HG03108 (cell line): ENCODE measurements around the gene P4HA3.

Experiments used
- ATAC-seq: cut with Tn5 transposase; IDR thresholded peaks from one replicate; pipeline ENCODE4 v1.9.1; 2021; ENCODE audit warnings: moderate library complexity; ENCODE audit not compliant: unreplicated experiment

Gene P4HA3

DNA sequence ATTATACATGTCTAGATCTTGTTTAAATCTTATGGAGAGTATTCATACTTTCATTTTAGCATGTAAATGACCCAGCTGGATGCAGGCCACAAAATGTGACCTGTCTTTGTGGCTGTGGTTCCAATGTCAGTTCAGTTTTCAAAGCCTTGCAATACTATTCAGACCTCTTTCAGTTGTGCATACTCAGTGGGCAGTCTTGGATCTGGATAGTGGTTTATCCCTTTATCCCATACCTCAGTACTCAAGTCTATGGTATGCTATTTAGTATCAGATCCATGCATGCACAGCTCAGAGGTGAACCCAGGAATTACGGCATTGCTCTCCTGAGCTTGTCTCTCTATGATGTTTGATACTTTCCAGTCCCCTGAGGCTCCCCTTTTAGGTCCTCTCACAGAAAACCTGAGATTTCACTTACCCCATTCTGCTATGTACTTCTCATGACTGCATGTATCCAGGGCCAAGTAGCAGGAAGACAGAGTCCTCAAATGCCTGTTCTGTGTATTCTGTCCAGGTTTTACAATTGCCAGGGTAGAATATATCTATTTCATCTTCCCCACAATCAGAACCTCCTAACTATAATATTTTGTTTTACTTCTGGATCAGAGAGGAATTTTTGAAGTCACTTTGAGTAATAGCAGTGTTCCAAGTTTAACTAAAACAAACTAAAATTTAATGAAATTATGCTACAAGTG lies 6.9 kb upstream of the P4HA3 start:
- no peak for ATAC-seq

DNA sequence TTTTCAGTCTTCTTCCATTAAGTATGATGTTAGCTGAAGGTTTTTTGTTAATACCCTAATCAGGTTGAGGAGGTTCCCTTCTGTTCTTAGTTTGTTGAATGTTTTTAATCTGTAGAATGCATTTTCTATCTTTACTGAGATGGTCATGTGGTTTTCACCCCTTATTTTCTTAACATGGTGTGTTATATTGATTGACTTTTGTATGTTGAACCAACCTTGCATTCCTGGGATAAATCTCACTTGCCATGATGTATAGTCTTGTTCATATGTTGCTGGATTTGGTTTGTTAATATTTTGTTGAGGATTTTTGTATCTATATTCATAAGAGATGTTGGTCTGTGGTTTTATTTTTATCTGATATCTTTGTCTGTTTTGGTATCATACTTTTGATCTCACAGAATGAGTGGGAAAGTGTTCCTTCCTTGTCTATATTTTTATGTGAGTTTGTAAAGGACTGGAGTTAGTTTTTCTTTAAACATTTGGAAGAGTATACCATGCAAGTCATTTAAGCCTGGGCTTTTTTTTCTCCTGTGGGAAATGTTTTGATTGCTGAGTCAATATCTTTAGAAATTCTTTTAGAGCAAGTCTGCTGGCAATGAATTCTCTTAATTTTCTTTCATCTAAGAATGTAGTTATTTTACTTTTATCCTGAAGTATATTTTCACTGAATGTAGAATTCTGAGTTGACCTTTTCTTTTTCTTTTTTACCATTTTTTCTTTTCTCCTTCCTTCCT lies 5.5 kb upstream of the P4HA3 start:
- no peak for ATAC-seq

GRCh38 chr11:74312326-74312725 lies 886 bp upstream of the P4HA3 start:
- no peak for ATAC-seq

DNA sequence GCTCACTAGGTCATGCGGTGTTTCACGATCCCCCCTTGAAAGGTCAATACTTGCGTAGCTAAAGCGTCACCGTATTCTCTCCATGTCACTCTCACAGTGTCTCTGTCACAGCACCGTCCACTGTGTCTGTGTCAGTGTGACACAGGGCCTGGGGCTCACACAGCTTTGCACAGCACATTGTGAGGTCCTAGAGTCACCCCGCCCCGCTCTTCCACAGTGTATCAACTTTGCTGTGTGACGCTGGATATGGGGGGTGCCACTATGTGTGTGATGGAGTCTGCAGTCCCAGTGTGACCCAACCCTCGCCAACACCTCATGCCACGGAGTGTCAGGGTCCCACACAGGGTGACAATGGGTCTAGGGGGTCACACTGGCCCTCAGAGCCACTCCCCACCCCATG lies 583 bp downstream of the P4HA3 start:
- ATAC-seq, result no peak

- no peak for ATAC-seq
Observed at GRCh38 chr11:74307434-74307833, 4.0 kb downstream of the P4HA3 start.

GRCh38 chr11:74306435-74307175 lies 4.8 kb downstream of the P4HA3 start:
- no peak for ATAC-seq

- no peak for ATAC-seq
Observed at GRCh38 chr11:74299015-74299414, 12.4 kb downstream of the P4HA3 start.

DNA sequence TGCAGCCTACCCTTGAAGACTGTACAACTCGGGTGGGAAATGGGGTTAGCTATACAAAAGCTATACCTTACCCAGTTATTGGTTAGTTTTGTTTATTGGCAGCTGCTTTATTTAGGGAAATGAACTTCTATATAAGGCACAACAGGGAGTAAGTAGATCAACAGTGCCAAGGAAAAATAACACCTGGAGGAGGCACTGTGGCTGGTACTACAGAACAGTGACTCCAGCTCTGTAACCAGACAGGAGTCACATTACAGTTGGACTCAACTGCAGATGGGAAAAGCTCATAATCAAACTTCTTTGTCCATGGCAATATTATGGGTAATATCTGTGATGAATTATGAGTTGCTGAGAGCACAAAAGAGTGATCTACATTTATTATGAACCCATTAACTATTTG lies 14.0 kb downstream of the P4HA3 start:
- ATAC-seq, result no peak

GRCh38 chr11:74288911-74289310 lies 22.5 kb downstream of the P4HA3 start:
- no peak for ATAC-seq

DNA sequence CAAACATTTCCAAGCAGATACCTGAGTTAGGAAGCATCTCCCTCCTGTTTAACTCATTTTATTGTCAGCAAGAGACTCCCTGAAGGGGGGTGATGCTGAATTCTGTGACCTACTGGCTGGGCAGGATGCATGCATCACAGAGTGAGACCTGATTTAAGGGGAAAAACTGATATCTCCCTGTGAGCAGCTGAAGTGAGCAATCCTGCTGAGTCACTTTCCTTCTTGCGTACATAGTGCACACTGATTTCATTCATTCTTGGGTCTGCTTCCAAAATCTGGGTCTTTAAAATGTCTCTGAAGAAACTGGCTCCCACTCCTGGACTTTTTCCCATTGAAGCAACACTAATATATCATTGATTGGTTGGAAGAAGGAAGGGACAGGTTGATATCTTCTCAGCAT lies 23.3 kb downstream of the P4HA3 start:
- no peak for ATAC-seq

DNA sequence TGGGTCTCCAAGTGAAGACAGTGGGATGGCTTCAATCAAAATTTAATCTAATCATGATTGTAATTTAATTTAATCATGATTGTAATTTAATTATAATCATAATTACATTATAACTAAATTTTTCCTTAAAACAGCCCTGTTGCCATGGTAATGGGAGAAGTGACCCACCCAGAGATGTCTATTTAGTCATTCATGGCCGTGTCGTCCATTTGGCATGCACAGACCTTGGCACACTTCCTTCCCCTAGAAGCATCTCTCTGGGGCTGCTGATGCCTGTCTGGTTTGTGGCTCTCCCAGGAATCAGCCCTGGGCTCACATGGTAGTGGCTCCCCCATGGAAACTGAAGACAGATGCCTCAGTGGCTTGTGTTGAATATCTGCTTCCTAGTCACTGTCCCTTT lies 27.0 kb downstream of the P4HA3 start:
- ATAC-seq, result no peak

DNA sequence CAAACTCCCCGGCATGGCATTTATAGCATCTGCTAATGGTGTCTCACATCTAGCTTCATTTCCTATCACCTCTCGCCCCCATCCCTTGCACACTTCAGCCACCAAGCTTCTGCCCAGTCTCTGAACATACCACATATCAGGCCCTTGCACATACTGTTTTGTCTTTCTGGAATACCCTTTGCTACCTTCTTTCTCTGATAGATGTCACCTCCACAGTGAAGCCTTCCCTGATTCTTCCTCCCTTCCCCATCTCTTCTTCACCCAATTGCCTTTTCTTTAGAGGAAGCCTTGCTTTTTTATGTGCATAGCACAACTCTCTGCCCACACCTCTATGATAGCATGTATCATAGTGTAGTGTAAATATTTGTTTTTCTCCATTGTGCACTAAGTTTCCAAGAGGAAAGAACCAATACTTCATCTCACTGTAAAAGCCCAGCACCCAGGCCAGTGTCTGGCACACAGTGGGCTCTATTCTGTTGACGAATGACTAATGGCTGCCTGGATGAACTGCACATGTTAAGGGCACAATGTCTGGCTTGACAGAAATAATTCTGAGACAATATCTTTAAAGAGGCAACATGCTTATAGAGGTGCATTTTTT lies 27.8 kb downstream of the P4HA3 start:
- no peak for ATAC-seq

- no peak for ATAC-seq
Observed at GRCh38 chr11:74282914-74283371, 28.5 kb downstream of the P4HA3 start.

GRCh38 chr11:74282421-74282820 lies 29.0 kb downstream of the P4HA3 start:
- ATAC-seq, result no peak

GRCh38 chr11:74280494-74280893 lies 30.9 kb downstream of the P4HA3 start:
- ATAC-seq, result no peak

- no peak for ATAC-seq
Observed at GRCh38 chr11:74279256-74279655, 32.2 kb downstream of the P4HA3 start.

GRCh38 chr11:74278721-74279161 lies 32.7 kb downstream of the P4HA3 start:
- ATAC-seq, result no peak

GRCh38 chr11:74278103-74278502 lies 33.3 kb downstream of the P4HA3 start:
- ATAC-seq, result no peak

DNA sequence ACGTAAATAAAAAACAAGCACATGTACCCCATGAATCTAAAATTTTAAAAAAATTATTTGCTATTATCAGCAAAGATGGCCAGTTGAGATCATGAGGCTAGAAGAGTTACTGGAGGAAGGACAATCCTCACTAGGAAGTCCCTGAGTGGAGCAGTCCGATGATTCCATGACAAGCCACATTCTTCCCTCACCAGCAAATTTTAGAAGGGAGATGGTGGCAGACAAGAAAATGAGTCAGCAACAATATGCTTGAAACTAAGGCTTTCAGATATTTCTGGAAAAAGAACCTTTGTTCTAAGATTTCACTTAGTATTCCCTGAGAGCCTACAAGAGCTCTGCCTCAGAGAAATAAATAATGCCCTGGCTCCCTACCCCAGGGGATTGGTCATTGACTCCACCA lies 34.9 kb downstream of the P4HA3 start:
- ATAC-seq, result no peak

DNA sequence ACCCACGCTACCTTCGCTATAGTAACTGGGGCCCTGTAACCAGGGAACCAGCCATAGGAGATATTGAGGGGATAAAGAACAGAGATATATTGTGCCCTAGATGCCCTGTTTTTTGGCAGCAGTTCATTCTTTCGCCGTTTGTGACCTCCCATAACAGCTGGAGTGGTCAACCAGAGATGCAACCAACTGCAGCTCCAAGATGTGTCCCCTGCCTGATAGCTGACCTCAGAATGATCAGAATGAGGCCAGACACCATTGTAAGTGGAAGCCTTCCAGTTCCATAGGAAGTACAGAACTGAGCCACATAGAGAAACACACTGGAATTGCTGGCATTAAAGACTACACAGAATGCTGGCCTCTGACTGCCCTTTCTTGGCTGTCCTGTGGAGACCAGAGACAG lies 39.2 kb downstream of the P4HA3 start:
- no peak for ATAC-seq

DNA sequence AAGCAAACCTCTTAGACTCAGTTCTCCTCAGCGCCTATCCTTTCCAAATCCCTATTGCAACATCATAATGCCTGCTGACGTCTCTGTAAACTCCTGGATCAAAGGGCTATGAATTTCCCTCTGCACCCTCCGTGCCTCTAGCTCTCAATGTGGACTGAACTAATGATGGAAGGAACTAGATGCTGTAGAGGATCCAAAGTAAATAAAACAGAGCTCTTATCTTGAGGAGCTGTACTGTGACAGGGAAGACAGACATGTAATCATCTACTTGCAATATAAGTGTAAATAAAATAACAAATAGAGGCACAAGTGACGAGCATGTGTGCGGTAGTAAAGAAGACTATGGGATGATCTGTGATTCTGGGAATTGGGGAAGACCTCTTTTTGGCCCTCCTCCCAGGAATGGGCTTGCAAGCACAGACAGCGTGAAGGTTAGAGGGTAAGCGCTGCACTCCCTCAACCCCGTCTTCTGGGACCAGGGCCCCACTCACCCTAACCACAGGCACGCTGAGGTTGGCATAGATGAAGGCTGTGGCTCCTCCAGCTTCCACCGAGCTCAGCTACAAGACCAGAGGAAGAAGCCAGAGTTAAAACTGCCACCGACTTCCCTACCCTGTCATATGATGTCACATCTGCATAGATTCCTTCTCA lies 42.2 kb downstream of the P4HA3 start:
- ATAC-seq, result no peak
